Activated T-helper 2 cell treated with anti-CD3 and anti-CD28 coated beads, Interferon-gamma antibody, Interleukin-2, Interleukin-4, amounts not matched to agents 10 μg/mL and 5 μg/mL and 100 μg/mL, durations not matched to agents 14 hours and 24 hours and 36 hours (primary cell): ENCODE results near the gene CFAP20DC. TPM values are rescaled to one million over a fixed set of nuclear protein-coding genes. Genes with fewer than 3 reads are reported as not detected.
A peak's percentile ranks its signal among the peaks of the same experiment; 100 is the strongest.
"Not testable (repeated sequence)": the region's sequence is repeated elsewhere in the genome, so short reads cannot be mapped to it uniquely, and the experiment has no call there.

Source experiments
- DNase-seq: peaks from one replicate; pipeline ENCODE4 v3.0.0; 2021; ENCODE audit warnings: low spot score
- H3K27ac Mint-ChIP-seq: one replicate; pipeline ENCODE4 v1.8.0; 2021; ENCODE audit warnings: mixed read lengths
- H3K27me3 Mint-ChIP-seq: one replicate; pipeline ENCODE4 v1.8.0; 2021; ENCODE audit warnings: low read depth, mixed read lengths
- H3K36me3 Mint-ChIP-seq: one replicate; pipeline ENCODE4 v1.8.0; 2021; ENCODE audit warnings: low read depth, mixed read lengths
- H3K4me1 Mint-ChIP-seq: one replicate; pipeline ENCODE4 v1.8.0; 2021; ENCODE audit warnings: low read depth, mixed read lengths
- H3K4me3 Mint-ChIP-seq: one replicate; pipeline ENCODE4 v1.8.0; 2021; ENCODE audit warnings: low read depth, mild to moderate bottlenecking, moderate library complexity, mixed read lengths
- H3K9me3 Mint-ChIP-seq: one replicate; pipeline ENCODE4 v1.8.0; 2021; ENCODE audit warnings: mixed read lengths
- intact Hi-C: fragments of 100-400 bp; cut with micrococcal nuclease; formaldehyde crosslinking; loops from one replicate; pipeline ENCODE4 v1.15.1; 2023
- total RNA-seq: library from RNA; stranded (reverse); gene quantifications from 2 replicates; pipeline ENCODE4 v1.2.3, GENCODE V29; 2022

CFAP20DC gene
- total RNA-seq = 1.5 and 1.6 TPM in 2 replicates

DNA sequence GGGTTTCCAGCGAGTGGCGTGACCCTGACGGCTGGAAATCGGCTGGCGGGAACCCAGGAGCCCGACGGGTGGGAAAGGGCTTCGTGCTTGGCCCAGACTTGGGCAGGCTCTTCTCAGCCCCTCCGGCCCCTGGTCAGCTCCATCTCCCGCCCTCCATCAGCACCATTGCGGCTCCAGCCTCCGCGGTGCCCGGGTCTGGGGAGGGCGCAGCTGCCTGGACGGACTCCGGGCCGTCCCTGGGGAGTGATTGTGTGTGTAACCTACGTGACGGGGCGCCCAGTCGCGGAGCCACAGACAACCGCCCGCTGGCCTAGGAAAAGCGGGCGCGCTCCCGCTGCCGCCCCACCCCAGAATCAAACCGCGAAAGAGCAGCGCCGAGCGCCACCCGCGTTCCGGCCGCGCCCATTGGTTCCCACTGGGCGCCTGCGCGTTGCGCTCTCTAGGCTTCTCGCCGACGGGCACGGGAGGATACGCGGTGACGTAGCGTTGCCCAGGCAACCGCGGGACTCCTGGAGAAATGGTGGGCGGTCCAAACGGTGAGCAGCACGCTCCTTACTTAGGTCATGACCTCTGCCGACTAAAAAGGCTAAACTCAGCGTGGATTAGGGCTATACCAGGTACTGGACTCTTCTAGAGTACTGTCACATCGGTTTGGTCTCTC lies at the start of gene CFAP20DC:
CFAP20DC (minus strand) TSS at position 355 of the 661 bp plus-strand sequence. CDS start 394 bp downstream, outside the sequence.
- Mint-ChIP-seq H3K27me3 (peaks cover 5% of the 10 kb centered on the region), H3K4me3 (peak within 1 kb of the TSS; percentile 67), H3K27ac (peak within 1 kb of the TSS; percentile 60), H3K9me3 (no peaks in the 10 kb centered on the region), H3K4me1 (peaks cover 12% of the 10 kb centered on the region), H3K36me3 (no peaks in the 10 kb centered on the region)
- peak; percentile 93 for DNase-seq
- intact Hi-C loops = loop anchor here (10.0 kb wide), 1 partner anchor 175 kb away; no protein-coding TSS in a partner anchor

DNA sequence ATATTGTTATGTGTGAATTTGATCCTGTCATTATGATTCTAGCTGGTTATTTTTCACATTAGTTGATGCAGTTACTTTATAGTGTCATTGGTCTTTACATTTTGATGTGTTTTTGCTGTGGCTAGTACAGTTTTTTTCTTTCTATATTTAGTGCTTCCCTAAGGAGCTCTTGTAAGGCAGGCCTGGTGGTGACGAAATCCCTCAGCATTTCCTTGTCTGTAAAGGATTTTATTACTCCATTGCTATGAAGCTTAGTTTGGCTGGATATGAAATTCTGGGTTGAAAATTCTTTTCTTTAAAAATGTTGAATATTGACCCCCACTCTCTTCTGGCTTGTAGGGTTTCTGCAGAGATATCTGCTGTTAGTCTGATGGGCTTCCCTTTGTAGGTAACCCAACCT lies 48.7 kb upstream of the CFAP20DC start:
- intact Hi-C loops = not testable (repeated sequence)

DNA sequence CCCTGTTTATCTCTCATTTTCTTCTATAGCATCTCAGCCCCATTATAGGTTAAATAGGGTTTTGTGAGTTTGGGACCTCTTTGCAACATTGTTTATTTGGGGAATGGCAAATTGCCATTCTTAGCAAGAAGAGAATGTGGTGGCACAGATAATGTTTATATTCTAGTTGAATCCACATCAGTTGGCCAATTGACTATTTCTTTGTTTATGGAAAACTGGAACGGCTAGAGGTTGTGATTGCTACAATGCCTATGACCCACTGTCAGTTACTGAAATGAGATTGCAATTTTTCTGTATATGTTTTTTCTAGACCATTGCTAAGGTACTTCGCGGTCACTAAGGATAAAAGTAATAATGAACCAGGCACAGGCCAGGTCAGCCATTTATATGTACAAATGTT lies 44.6 kb upstream of the CFAP20DC start:
- H3K27me3 Mint-ChIP-seq = peaks cover 10% of the 10 kb centered on the region
- H3K27ac Mint-ChIP-seq = no peak overlapping the region
- no peak overlapping the region for H3K4me3 Mint-ChIP-seq
- no peaks in the 10 kb centered on the region for H3K4me1 Mint-ChIP-seq
- H3K9me3 Mint-ChIP-seq = no peaks in the 10 kb centered on the region
- H3K36me3 Mint-ChIP-seq = no peaks in the 10 kb centered on the region
- no peak for DNase-seq
- intact Hi-C loops = no loop called here

More for the DNA sequence above, 48.7 kb upstream of the CFAP20DC start:
- not testable (repeated sequence) for H3K36me3 Mint-ChIP-seq, H3K9me3 Mint-ChIP-seq, H3K4me1 Mint-ChIP-seq, H3K27ac Mint-ChIP-seq, H3K4me3 Mint-ChIP-seq, H3K27me3 Mint-ChIP-seq, DNase-seq

DNA sequence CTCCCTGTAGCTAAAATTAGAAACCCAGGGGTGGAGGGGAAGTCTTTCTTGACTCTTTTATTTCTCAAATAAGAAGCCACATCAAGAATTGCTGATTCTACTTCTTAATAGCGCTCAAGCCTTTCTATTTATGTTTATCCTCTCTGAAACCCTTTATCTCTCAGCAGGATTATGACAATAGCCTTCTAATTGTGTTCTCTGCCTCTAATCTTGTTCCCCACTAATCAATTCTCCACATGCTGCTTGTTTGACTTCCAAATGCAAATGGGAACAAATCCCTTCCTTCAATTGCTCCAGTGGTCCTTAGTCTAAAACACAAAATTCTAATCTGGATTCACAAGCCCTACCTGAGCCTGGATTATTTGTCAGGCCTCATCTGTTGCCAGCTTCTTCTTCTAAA lies 43.7 kb upstream of the CFAP20DC start:
- H3K4me1 Mint-ChIP-seq = no peaks in the 10 kb centered on the region
- H3K9me3 Mint-ChIP-seq = no peaks in the 10 kb centered on the region
- intact Hi-C loops = no loop called here
- H3K36me3 Mint-ChIP-seq = no peaks in the 10 kb centered on the region
- H3K27me3 Mint-ChIP-seq = peaks cover 10% of the 10 kb centered on the region
- no peak overlapping the region for H3K4me3 Mint-ChIP-seq
- H3K27ac Mint-ChIP-seq = no peak overlapping the region
- no peak for DNase-seq

DNA sequence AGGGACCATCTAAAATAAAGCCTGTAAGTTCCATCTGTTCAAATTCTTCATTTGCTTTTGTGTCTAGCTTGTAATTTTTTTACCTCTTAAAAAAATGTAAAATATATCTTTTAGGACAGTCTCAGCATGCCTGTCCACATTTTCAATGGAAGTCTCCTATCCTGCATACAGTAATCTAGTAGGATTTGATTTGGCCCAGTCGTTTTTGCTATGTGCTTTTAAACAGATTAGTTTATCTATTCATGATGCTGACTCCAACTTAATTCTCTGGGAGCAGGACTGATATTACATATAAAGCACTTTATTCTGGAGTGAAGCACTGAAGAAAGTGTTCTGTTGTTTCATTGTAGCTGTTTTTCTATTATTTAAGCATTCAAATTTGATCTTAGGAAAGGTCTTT lies 38.9 kb upstream of the CFAP20DC start:
- Mint-ChIP-seq H3K27me3 (peaks cover 16% of the 10 kb centered on the region), H3K4me1 (no peaks in the 10 kb centered on the region), H3K4me3 (no peak overlapping the region), H3K27ac (no peak overlapping the region), H3K36me3 (no peaks in the 10 kb centered on the region), H3K9me3 (no peaks in the 10 kb centered on the region)
- DNase-seq = no peak
- intact Hi-C loops = no loop called here

DNA sequence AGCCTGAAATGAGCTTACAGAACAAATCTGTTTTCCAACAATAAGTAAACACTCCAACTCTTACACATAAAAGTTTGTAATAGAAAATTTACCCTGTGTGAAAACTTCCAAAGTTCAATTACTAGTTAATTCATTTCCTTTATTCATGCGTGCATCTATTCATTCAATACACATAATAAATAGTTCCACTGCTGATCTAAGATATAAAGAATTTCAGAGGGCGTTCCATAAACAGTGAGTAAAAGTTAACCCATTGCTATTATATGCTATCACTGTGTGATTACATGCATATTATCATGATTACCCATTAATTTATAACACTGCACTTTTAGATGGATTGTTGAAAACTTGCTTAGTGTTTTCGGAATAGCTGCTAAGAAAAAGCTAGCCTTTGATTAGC lies 36.2 kb upstream of the CFAP20DC start:
- no peak overlapping the region for H3K27ac Mint-ChIP-seq
- H3K27me3 Mint-ChIP-seq = peaks cover 25% of the 10 kb centered on the region
- no peaks in the 10 kb centered on the region for H3K4me1 Mint-ChIP-seq
- H3K9me3 Mint-ChIP-seq = no peaks in the 10 kb centered on the region
- intact Hi-C loops = no loop called here
- no peak overlapping the region for H3K4me3 Mint-ChIP-seq
- H3K36me3 Mint-ChIP-seq = no peaks in the 10 kb centered on the region
- no peak for DNase-seq

DNA sequence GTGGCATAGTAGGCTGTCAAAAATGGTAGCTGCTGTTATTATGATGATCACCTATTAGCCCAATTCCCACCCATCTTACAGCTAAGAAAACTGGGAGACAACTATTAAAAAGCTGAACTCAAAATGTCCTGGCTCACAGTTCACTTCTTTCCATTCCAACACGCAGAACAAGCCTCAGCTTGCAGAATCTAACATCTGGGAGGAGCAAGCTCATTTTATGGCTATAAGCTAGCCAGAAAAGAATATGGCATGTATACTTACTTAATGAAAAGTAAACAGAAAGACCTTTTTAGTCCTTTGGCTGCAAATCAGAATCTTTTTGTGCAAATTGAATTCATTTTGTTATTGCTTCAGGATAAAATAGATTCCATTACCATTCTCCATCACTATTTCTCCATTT lies 34.8 kb upstream of the CFAP20DC start:
- no peak overlapping the region for H3K27ac Mint-ChIP-seq
- no peak overlapping the region for H3K4me3 Mint-ChIP-seq
- H3K9me3 Mint-ChIP-seq = no peaks in the 10 kb centered on the region
- H3K27me3 Mint-ChIP-seq = peaks cover 28% of the 10 kb centered on the region
- no peak for DNase-seq
- H3K36me3 Mint-ChIP-seq = no peaks in the 10 kb centered on the region
- H3K4me1 Mint-ChIP-seq = no peaks in the 10 kb centered on the region
- intact Hi-C loops = no loop called here

DNA sequence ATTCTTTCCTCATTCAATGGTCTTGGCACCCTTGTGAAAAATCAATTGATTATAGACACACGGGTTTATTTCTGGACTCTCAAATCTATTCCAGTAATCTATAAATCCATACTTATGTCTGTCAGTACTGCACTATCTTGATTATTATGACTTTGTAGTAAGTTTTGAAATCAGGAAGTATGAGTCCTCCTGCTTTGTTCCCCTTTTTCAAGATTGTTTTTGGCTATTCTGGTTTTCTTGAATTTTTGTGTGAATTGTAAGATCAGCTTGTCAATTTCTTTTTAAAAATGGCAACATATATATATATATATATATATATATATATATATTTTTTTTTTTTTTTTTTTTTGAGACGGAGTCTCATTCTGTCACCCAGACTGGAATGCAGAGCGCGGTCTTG lies 32.3 kb upstream of the CFAP20DC start:
- H3K36me3 Mint-ChIP-seq = no peaks in the 10 kb centered on the region
- H3K27me3 Mint-ChIP-seq = peaks cover 37% of the 10 kb centered on the region
- no peak overlapping the region for H3K4me3 Mint-ChIP-seq
- H3K4me1 Mint-ChIP-seq = no peaks in the 10 kb centered on the region
- DNase-seq = no peak
- intact Hi-C loops = no loop called here
- no peak overlapping the region for H3K27ac Mint-ChIP-seq
- no peaks in the 10 kb centered on the region for H3K9me3 Mint-ChIP-seq

DNA sequence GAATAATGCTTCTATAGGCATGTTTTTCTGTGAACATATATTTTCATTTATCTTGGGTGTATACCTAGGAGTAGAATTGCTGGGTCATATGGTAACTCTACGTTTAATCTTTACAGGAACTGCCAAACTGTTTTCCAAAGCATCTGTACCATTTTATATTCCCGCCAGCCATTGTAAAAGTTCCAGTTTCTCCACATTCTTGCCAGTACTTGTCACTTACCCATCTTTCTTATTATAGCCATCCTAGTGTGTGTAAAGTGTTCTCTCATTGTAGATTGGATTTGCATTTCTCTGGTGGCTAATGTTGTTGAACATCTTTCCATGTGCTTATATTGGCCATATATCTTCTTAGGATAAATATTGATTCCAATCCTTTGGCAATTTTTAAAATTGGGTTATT lies 31.2 kb upstream of the CFAP20DC start:
- no peak overlapping the region for H3K27ac Mint-ChIP-seq
- no peaks in the 10 kb centered on the region for H3K36me3 Mint-ChIP-seq
- no peak overlapping the region for H3K4me3 Mint-ChIP-seq
- peaks cover 35% of the 10 kb centered on the region for H3K27me3 Mint-ChIP-seq
- DNase-seq = no peak
- H3K4me1 Mint-ChIP-seq = no peaks in the 10 kb centered on the region
- no peaks in the 10 kb centered on the region for H3K9me3 Mint-ChIP-seq
- intact Hi-C loops = no loop called here

DNA sequence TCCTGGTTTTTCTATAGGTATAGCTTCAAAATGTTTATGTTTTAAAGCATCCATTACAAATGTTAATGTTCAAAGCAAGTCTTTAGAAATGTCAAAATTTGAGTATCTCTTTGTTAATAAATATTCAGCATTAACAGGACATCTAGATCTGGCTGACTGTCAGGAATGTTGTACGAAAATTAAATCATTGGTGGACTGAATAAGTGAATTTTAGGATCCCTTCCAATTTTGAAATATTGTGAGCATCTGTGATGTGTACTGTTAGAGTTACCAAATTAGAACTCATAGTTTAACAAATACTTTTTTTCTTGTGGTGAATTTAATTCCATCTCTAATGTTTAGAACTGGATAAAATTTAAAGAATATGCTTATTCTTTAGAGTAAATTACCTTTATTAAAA lies 30.1 kb upstream of the CFAP20DC start:
- Mint-ChIP-seq H3K36me3 (no peaks in the 10 kb centered on the region), H3K27ac (no peak overlapping the region), H3K9me3 (no peaks in the 10 kb centered on the region), H3K27me3 (peaks cover 33% of the 10 kb centered on the region), H3K4me1 (no peaks in the 10 kb centered on the region), H3K4me3 (no peak overlapping the region)
- no peak for DNase-seq
- intact Hi-C loops = no loop called here

DNA sequence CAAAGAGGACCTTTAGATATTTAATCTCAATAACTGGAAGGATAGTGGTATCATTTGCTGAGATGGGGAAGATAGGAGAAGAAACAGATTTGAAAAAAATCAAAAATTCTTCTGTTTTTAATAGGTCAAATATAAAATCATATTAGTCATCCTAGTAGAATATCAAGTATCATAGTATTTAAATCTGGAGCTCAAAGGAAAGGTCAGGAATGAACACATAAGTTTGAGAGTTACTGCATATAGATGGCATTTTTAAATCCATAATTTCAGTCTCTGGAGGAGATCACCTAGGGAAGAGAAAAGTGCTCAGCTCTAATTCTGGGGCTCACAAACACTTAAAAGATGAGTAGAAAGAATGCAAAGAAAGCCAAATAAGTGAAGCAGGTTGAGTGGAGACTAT lies 24.9 kb upstream of the CFAP20DC start:
- no peak for DNase-seq
- H3K27ac Mint-ChIP-seq = no peak overlapping the region
- H3K4me3 Mint-ChIP-seq = no peak overlapping the region
- peaks cover 45% of the 10 kb centered on the region for H3K27me3 Mint-ChIP-seq
- intact Hi-C loops = no loop called here
- peaks cover 14% of the 10 kb centered on the region for H3K4me1 Mint-ChIP-seq
- H3K9me3 Mint-ChIP-seq = no peaks in the 10 kb centered on the region
- H3K36me3 Mint-ChIP-seq = no peaks in the 10 kb centered on the region

DNA sequence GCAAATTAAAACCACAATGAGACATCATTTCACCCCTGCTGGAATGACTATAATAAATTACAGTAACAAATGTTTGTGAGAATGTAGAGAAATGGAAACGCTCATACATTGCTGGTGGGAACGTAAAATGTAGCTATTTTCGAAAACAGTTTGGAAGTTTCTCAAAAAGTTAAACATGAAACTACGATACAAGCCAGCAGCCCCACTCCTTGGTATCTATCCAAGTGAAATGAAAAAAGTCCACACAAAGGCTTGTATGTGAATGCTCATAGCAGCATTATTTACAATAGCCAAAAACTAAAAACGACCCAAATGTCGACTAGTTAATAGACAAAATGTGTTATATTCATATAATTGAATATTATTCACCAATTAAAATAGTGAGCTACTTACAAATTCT lies 22.9 kb upstream of the CFAP20DC start:
- Mint-ChIP-seq H3K36me3 (no peaks in the 10 kb centered on the region), H3K4me3 (no peak overlapping the region), H3K9me3 (no peaks in the 10 kb centered on the region), H3K27ac (no peak overlapping the region), H3K4me1 (peaks cover 18% of the 10 kb centered on the region), H3K27me3 (peaks cover 40% of the 10 kb centered on the region)
- intact Hi-C loops = no loop called here
- no peak for DNase-seq

DNA sequence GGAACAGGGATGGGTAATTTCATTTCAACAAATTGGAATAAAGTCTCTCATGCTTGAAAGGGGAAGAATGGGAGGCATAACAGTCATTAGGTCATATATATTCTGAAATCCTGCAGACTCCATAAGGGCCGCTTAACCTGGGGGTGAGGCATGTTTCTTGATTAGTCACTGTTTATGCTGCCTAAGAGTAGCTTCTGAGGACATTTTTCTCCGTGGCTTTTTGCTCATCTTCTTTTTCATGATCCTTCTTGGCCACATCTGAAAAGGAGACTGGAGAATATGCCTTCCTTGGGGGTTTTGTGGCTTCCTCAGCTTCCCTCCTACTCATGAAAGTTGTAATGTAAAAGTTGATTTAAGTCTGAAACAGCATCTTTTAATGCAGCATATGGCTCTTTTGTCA lies 20.0 kb upstream of the CFAP20DC start:
- Mint-ChIP-seq H3K27ac (no peak overlapping the region), H3K36me3 (no peaks in the 10 kb centered on the region), H3K27me3 (peaks cover 44% of the 10 kb centered on the region), H3K4me1 (peaks cover 18% of the 10 kb centered on the region), H3K4me3 (no peak overlapping the region), H3K9me3 (no peaks in the 10 kb centered on the region)
- no peak for DNase-seq
- intact Hi-C loops = no loop called here

DNA sequence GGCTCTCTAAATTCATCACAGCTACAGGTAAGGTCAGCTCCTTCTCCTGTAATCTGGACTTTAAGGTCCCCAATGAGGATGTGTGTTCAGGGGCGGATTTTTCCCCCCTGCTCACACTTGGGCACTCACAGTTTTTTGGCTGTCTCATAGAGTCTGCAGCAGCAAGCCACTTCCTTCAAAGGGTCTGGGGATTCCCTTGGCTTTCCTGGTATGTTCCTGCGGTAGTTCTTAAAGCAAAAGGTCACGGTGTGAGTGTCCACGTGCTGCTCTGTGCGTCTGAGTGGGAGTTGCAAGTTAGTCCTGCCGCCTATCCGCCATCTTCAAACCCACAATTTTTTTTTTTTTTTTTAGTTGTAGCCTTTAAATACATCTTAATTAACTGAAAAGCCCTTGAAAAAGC lies 15.4 kb upstream of the CFAP20DC start:
- intact Hi-C loops = no loop called here
- Mint-ChIP-seq H3K9me3 (no peaks in the 10 kb centered on the region), H3K27me3 (peaks cover 48% of the 10 kb centered on the region), H3K36me3 (no peaks in the 10 kb centered on the region), H3K4me1 (peaks cover 9% of the 10 kb centered on the region), H3K27ac (no peak overlapping the region), H3K4me3 (no peak overlapping the region)
- DNase-seq = no peak
